Central memory CD8-positive, alpha-beta T cell (primary cell): ENCODE results near the gene RIC3.
"Not testable (repeated sequence)": the region's sequence is repeated elsewhere in the genome, so short reads cannot be mapped to it uniquely, and the experiment has no call there.

Experiments
- ATAC-seq: fragments of 150-1000 bp; cut with Tn5 transposase; replicated peaks from 2 replicates; pipeline ENCODE4 v1.10.0; 2022; ENCODE audit warnings: mild to moderate bottlenecking, moderate FRiP score, moderate number of reproducible peaks; ENCODE audit not compliant: poor library complexity, severe bottlenecking; ENCODE audit errors: extremely low read depth
- DNase-seq, 2 donors: peaks; one replicate each; pipeline ENCODE4 v3.0.0; 2021; ENCODE audit warnings: low spot score in 2 of 2
- H3K27ac Mint-ChIP-seq: one replicate; pipeline ENCODE4 v1.8.0; 2022; ENCODE audit warnings: low read depth, mild to moderate bottlenecking, moderate library complexity, mixed read lengths
- H3K27me3 Mint-ChIP-seq: one replicate; pipeline ENCODE4 v1.8.0; 2022; ENCODE audit warnings: mixed read lengths
- H3K36me3 Mint-ChIP-seq: one replicate; pipeline ENCODE4 v1.8.0; 2022; ENCODE audit warnings: mild to moderate bottlenecking, moderate library complexity, mixed read lengths; ENCODE audit not compliant: insufficient read depth
- H3K4me1 Mint-ChIP-seq: one replicate; pipeline ENCODE4 v1.8.0; 2022; ENCODE audit warnings: mixed read lengths
- H3K4me3 Mint-ChIP-seq: one replicate; pipeline ENCODE4 v1.8.0; 2022; ENCODE audit warnings: mild to moderate bottlenecking, moderate library complexity, mixed read lengths
- H3K9me3 Mint-ChIP-seq: one replicate; pipeline ENCODE4 v1.8.0; 2022; ENCODE audit warnings: mixed read lengths

The RIC3 gene

DNA sequence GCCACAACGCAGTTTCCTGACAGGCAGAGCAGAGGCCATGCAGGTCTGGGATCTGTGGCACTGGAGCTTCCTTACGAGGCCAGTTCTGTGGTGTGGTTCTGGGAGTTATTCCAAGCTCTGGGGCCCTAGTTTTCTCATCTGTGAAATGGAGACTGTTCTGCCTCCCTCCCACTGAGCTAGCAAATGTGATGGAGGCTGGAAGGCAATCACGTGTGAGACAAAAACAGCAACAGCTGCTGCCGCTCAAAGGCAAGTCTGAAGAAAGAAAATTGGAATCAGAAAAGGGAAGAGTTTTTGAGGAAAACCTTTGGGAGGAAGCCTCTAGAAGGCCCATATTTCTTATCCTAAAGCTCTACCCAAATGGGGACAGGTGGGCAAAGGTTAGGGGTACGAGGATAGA is 8.3 kb upstream of the RIC3 start:
- no peak overlapping the region for H3K4me3 Mint-ChIP-seq
- H3K36me3 Mint-ChIP-seq, result no peaks in the 10 kb centered on the region
- H3K4me1 Mint-ChIP-seq, result no peaks in the 10 kb centered on the region
- no peaks in the 10 kb centered on the region for H3K9me3 Mint-ChIP-seq
- no peak for ATAC-seq
- no peak overlapping the region for H3K27ac Mint-ChIP-seq
- DNase-seq, result no peak
- peaks cover 20% of the 10 kb centered on the region for H3K27me3 Mint-ChIP-seq

DNA sequence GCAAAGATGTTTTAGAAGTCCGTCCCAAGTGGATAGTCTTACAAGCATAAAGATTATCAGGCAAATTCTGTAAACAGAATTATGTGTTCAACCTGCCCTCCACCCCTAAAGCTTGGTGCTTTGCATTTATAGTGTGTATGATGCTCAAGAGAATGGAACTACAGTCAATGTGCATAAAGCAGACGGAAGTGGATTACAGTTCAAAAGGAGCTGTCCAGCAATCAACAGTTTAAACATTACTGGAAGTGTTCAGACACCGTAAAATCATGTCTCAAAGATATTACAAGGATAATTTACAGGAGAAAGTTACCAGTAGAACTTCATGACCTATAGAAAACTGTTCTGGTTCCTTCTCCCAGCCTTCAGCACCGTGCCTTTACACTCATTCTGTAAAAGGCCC is 1.0 kb downstream of the RIC3 start:
- Mint-ChIP-seq H3K36me3 (peaks cover 4% of the 10 kb centered on the region), H3K9me3 (no peaks in the 10 kb centered on the region), H3K4me3 (peak overlapping the region; percentile 76), H3K4me1 (peaks cover 8% of the 10 kb centered on the region), H3K27ac (no peak overlapping the region), H3K27me3 (peaks cover 42% of the 10 kb centered on the region)
- DNase-seq (no peak), ATAC-seq (no peak)

GRCh38 chr11:8164746-8165145 is 4.1 kb downstream of the RIC3 start:
- Mint-ChIP-seq H3K9me3 (no peaks in the 10 kb centered on the region), H3K36me3 (peaks cover 5% of the 10 kb centered on the region), H3K4me3 (no peak overlapping the region), H3K27me3 (peaks cover 27% of the 10 kb centered on the region), H3K27ac (no peak overlapping the region), H3K4me1 (peaks cover 8% of the 10 kb centered on the region)
- DNase-seq (no peak), ATAC-seq (no peak)

- DNase-seq, H3K27ac Mint-ChIP-seq, H3K27me3 Mint-ChIP-seq: not testable (repeated sequence)
Observed at GRCh38 chr11:8161627-8162304, 7.1 kb downstream of the RIC3 start.

GRCh38 chr11:8156877-8157276 is 11.9 kb downstream of the RIC3 start:
- ATAC-seq (no peak), DNase-seq (no peak)
- no peaks in the 10 kb centered on the region for H3K9me3 Mint-ChIP-seq
- H3K27ac Mint-ChIP-seq, result peak overlapping the region; percentile 4
- H3K4me3 Mint-ChIP-seq, result no peak overlapping the region
- no peaks in the 10 kb centered on the region for H3K4me1 Mint-ChIP-seq
- H3K36me3 Mint-ChIP-seq, result peaks cover 1% of the 10 kb centered on the region
- no peaks in the 10 kb centered on the region for H3K27me3 Mint-ChIP-seq

More at GRCh38 chr11:8161627-8162304, 7.1 kb downstream of the RIC3 start:
- H3K9me3 Mint-ChIP-seq, H3K4me3 Mint-ChIP-seq, ATAC-seq, H3K36me3 Mint-ChIP-seq, H3K4me1 Mint-ChIP-seq: not testable (repeated sequence)

- no peak overlapping the region for H3K27ac Mint-ChIP-seq
- no peaks in the 10 kb centered on the region for H3K4me1 Mint-ChIP-seq
- ATAC-seq (no peak), DNase-seq (no peak)
- no peak overlapping the region for H3K4me3 Mint-ChIP-seq
- H3K27me3 Mint-ChIP-seq, result peaks cover 14% of the 10 kb centered on the region
- H3K36me3 Mint-ChIP-seq, result no peaks in the 10 kb centered on the region
- no peaks in the 10 kb centered on the region for H3K9me3 Mint-ChIP-seq
Observed at GRCh38 chr11:8149726-8150125, 19.1 kb downstream of the RIC3 start.

DNA sequence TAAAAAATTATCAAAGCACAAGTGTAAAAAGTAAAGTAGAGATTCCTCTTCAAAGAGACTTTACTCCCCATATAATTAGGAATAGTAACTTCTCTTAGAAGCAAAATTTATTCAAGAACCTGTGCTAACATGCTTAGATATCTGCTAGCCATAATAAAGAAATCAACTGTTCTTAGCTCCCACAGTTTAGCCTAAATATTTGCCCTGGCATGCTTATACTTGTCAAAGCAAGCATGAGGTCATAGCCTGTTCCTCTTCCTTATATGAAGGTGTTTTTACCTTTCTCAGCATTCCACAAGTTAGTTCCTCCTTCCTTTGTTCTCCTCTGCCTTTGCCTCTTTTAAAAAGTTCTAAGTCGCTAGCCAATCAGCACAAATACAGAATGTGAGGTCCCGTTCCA is 30.3 kb downstream of the RIC3 start:
- H3K9me3 Mint-ChIP-seq, result no peaks in the 10 kb centered on the region
- H3K36me3 Mint-ChIP-seq, result peaks cover 11% of the 10 kb centered on the region
- no peaks in the 10 kb centered on the region for H3K4me1 Mint-ChIP-seq
- ATAC-seq, result no peak
- DNase-seq, result no peak
- H3K27ac Mint-ChIP-seq, result no peak overlapping the region
- no peaks in the 10 kb centered on the region for H3K27me3 Mint-ChIP-seq
- H3K4me3 Mint-ChIP-seq, result no peak overlapping the region

DNA sequence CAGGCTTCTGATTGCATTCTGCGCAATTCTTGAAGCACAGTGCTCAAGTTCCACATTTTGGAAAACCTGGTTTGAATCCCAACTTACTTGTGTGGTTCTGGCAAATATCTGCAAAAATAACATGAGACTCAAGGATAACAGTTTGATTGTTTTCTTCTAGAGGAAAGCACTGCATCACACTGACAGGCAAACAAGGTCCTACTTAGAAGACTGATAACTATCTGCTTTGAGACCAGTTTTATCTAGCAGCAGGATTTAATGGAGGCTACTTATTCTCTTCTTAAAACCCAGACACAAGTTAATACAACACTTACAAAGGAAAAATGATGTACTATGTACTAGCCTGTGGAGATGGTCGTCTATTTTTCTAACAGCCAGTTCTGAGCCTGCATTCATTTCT is 41.4 kb downstream of the RIC3 start:
- DNase-seq, result no peak
- H3K27ac Mint-ChIP-seq, result no peak overlapping the region
- no peak overlapping the region for H3K4me3 Mint-ChIP-seq
- H3K4me1 Mint-ChIP-seq, result no peaks in the 10 kb centered on the region
- H3K27me3 Mint-ChIP-seq, result no peaks in the 10 kb centered on the region
- no peaks in the 10 kb centered on the region for H3K9me3 Mint-ChIP-seq
- peaks cover 4% of the 10 kb centered on the region for H3K36me3 Mint-ChIP-seq
- ATAC-seq, result no peak

GRCh38 chr11:8126649-8127289 is 42.1 kb downstream of the RIC3 start:
- H3K27ac Mint-ChIP-seq, result no peak overlapping the region
- H3K27me3 Mint-ChIP-seq, result no peaks in the 10 kb centered on the region
- DNase-seq (no peak), ATAC-seq (no peak)
- H3K9me3 Mint-ChIP-seq, result no peaks in the 10 kb centered on the region
- peaks cover 4% of the 10 kb centered on the region for H3K36me3 Mint-ChIP-seq
- no peak overlapping the region for H3K4me3 Mint-ChIP-seq
- H3K4me1 Mint-ChIP-seq, result no peaks in the 10 kb centered on the region

DNA sequence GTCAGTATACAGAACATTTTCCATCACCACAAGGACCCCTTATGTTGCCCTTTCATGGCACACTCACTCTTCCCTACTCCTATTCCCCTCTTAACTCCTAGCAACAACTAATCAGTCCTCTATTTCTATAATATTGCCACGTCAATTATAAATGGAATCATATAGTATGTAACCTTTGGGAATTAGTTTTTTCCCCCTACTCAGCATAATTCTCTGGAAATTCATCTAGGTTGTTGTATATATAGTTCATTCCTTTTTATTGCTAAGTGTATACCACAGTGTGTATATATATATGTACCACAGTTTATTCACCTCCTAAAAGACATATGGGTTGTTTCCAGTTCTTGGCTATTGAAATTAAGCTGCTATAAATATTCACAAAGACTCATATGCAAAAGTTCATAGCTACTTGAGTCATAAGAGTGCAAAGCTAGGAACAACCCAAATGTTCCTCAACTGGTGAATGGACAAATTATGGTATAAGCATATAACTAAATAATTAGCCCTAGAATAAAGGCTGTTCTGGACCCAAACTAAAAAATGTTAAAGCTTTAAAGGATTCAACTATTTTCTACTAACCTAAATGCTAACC is 46.6 kb downstream of the RIC3 start:
- DNase-seq, result no peak
- no peak for ATAC-seq
- peaks cover 7% of the 10 kb centered on the region for H3K36me3 Mint-ChIP-seq
- no peak overlapping the region for H3K4me3 Mint-ChIP-seq
- no peaks in the 10 kb centered on the region for H3K9me3 Mint-ChIP-seq
- no peaks in the 10 kb centered on the region for H3K4me1 Mint-ChIP-seq
- H3K27me3 Mint-ChIP-seq, result no peaks in the 10 kb centered on the region
- no peak overlapping the region for H3K27ac Mint-ChIP-seq

DNA sequence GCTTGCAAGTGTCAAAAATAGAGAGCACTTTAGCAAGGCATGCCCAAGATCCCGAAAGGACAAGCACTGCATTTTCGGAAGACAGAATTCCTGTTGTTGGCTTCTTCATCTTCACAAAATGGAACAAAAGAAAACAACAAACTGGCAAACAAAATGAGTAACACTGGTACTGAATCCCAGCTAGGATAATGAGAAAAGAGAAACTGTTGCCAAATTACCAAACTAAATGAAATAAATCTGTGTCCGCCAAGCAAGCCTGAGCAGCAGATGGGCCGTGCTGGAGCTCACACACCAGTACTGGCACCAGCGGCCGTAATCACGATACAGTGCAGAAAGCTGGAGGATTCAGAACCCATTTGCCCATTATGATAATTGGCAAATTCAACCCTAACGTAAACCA is 57.2 kb downstream of the RIC3 start:
- Mint-ChIP-seq H3K27ac (no peak overlapping the region), H3K4me1 (no peaks in the 10 kb centered on the region), H3K27me3 (peaks cover 9% of the 10 kb centered on the region), H3K4me3 (no peak overlapping the region), H3K9me3 (peaks cover 7% of the 10 kb centered on the region), H3K36me3 (peaks cover 11% of the 10 kb centered on the region)
- DNase-seq, result no peak
- no peak for ATAC-seq

- ATAC-seq, result no peak
- Mint-ChIP-seq H3K9me3 (peaks cover 7% of the 10 kb centered on the region), H3K4me3 (no peak overlapping the region), H3K27me3 (peaks cover 9% of the 10 kb centered on the region), H3K27ac (no peak overlapping the region), H3K36me3 (peaks cover 11% of the 10 kb centered on the region), H3K4me1 (no peaks in the 10 kb centered on the region)
- DNase-seq, result no peak
Observed at GRCh38 chr11:8110396-8110795, 58.4 kb downstream of the RIC3 start.

GRCh38 chr11:8109675-8110074 is 59.1 kb downstream of the RIC3 start:
- no peak for ATAC-seq

More at GRCh38 chr11:8109675-8110074, 59.1 kb downstream of the RIC3 start:
- Mint-ChIP-seq H3K27me3 (peaks cover 9% of the 10 kb centered on the region), H3K4me3 (no peak overlapping the region), H3K36me3 (peaks cover 11% of the 10 kb centered on the region), H3K4me1 (no peaks in the 10 kb centered on the region), H3K9me3 (peaks cover 3% of the 10 kb centered on the region), H3K27ac (no peak overlapping the region)
- DNase-seq, result no peak
